K562 (cell line): Measurements from ENCODE around the gene HDAC7. TPM values are rescaled to one million over a fixed set of nuclear protein-coding genes. Genes with fewer than 3 reads are reported as not detected.

ENCODE experiments used
- COPS2 ChIP-seq: fragments of 450-650 bp; conservative IDR thresholded peaks from 2 replicates; pipeline ENCODE4 v1.6.1; 2016; ENCODE audit warnings: mild to moderate bottlenecking, moderate library complexity
- ELF2 ChIP-seq: fragments of 250-450 bp; sonication (Bioruptor Pico); IDR thresholded peaks from 2 replicates; pipeline ENCODE4 v1.5.0; 2021; ENCODE audit warnings: mild to moderate bottlenecking
- ELF4 ChIP-seq: fragments of 450-650 bp; formaldehyde crosslinking; IDR thresholded peaks from 2 replicates; pipeline ENCODE4 v1.4.0; 2022; ENCODE audit warnings: missing genetic modification characterization
- ETS1 ChIP-seq: conservative IDR thresholded peaks from 2 replicates; pipeline ENCODE4 v1.6.1; 2011; ENCODE audit warnings: low read depth, mild to moderate bottlenecking, low read length; ENCODE audit not compliant: control insufficient read depth
- JUND ChIP-seq, 2 experiments: IDR thresholded peaks; 2 replicates in 1 of 2; 3 replicates in 1 of 2; pipeline ENCODE4 v1.6.1; 2011; ENCODE audit warnings: borderline replicate concordance in 2 of 2, low read depth in 2 of 2, low read length in 2 of 2, improper control_type of control experiment in 1 of 2, missing biosample characterization in 1 of 2, missing genetic modification characterization in 1 of 2, missing genetic modification reagents in 1 of 2
- KDM4B ChIP-seq, 2 experiments: fragments of 450-650 bp in 1 of 2; sonication (generic) in 1 of 2; IDR thresholded peaks; 2 replicates each; pipeline ENCODE4 v1.6.1; 2016 to 2017; ENCODE audit warnings: borderline replicate concordance in 2 of 2, antibody characterized with exemption in 1 of 2, low read depth in 1 of 2, mild to moderate bottlenecking in 1 of 2
- MAFF ChIP-seq: IDR thresholded peaks from 2 replicates; pipeline ENCODE4 v1.6.1; 2012; ENCODE audit warnings: low read length, improper control_type of control experiment
- MAFG ChIP-seq: fragments of 450-650 bp; conservative IDR thresholded peaks from 2 replicates; pipeline ENCODE4 v1.6.1; 2016; ENCODE audit warnings: missing genetic modification characterization, missing compliant biosample characterization
- NCOA6 ChIP-seq: fragments of 450-650 bp; IDR thresholded peaks from 2 replicates; pipeline ENCODE4 v1.6.1; 2017; ENCODE audit warnings: mild to moderate bottlenecking
- SAP30 ChIP-seq: fragments of 200-600 bp; sonication (generic); IDR thresholded peaks from 2 replicates; pipeline ENCODE4 v1.6.1; 2012; ENCODE audit warnings: borderline replicate concordance, low read depth, mild to moderate bottlenecking, moderate library complexity, low read length, control low read depth, inconsistent platforms; ENCODE audit not compliant: insufficient read depth, poor library complexity, severe bottlenecking
- TARDBP ChIP-seq: fragments of 450-650 bp; IDR thresholded peaks from 2 replicates; pipeline ENCODE4 v1.6.1; 2016
- TCF3 ChIP-seq: sonication (generic); formaldehyde crosslinking; IDR thresholded peaks from 2 replicates; pipeline ENCODE4 v1.4.0; 2020; ENCODE audit warnings: mild to moderate bottlenecking, missing genetic modification reagents
- U2AF1 ChIP-seq: fragments of 200-400 bp; formaldehyde crosslinking; optimal IDR thresholded peaks from 2 replicates; pipeline ENCODE3; 2017; ENCODE audit warnings: mild to moderate bottlenecking, low read depth, low read length, moderate library complexity
- ZBTB34 ChIP-seq: fragments of 250-450 bp; sonication (Bioruptor Pico); IDR thresholded peaks from 2 replicates; pipeline ENCODE4 v1.8.0; 2021; ENCODE audit warnings: mild to moderate bottlenecking, moderate library complexity
- ZNF778 ChIP-seq: fragments of 450-650 bp; formaldehyde crosslinking; IDR thresholded peaks from 2 replicates; pipeline ENCODE4 v1.4.0; 2020; ENCODE audit warnings: mild to moderate bottlenecking, moderate library complexity
- ZSCAN32 ChIP-seq: fragments of 450-650 bp; formaldehyde crosslinking; IDR thresholded peaks from 2 replicates; pipeline ENCODE4 v1.4.0; 2020; ENCODE audit warnings: mild to moderate bottlenecking, moderate library complexity
- polyA plus RNA-seq, 8 experiments: library from polyadenylated mRNA; depleted of rRNA in 4 of 8; stranded (reverse) in 5 of 8; unstranded in 3 of 8; fragments of >200 nt; fragmentation: Nextera tagmentation in 2 of 8; fragmentation: Illumina TruSeq in 1 of 8; extraction: Ambion mirVana in 2 of 8; extraction: Trizol in 1 of 8; gene quantifications; 2 replicates each; pipeline versions ENCODE4 v1.2.1 to v1.2.3, GENCODE V29; 2011 to 2014; ENCODE audit warnings: inconsistent platforms in 1 of 8, missing spikeins in 1 of 8
- total RNA-seq, 7 experiments: library from RNA; depleted of rRNA in 6 of 7; stranded (reverse); fragments of >200 nt in 6 of 7; fragmentation: Illumina TruSeq in 2 of 7; extraction: Trizol in 2 of 7; gene quantifications; 2 replicates each; pipeline versions ENCODE4 v1.2.1 to v1.2.3, GENCODE V29; 2011 to 2021; ENCODE audit warnings: low replicate concordance in 1 of 7
- TF ChIP-seq, protein P1 (sequence below): fragments of 450-650 bp; formaldehyde crosslinking; IDR thresholded peaks from 2 replicates; pipeline ENCODE4 v1.4.0; 2022; ENCODE audit warnings: missing genetic modification characterization
- TF ChIP-seq, protein P2 (sequence below): fragments of 200-800 bp; sonication (Bioruptor generic); IDR thresholded peaks from 2 replicates; pipeline ENCODE4 v1.6.1; 2017; ENCODE audit warnings: missing genetic modification characterization, missing compliant biosample characterization

HDAC7 gene
- total and polyA plus RNA-seq, 9 of the 15 experiments (the other 6 are each of a cell fraction or from before 2014, with no cell fraction given), result 2.5 to 129 (median 31.1) TPM

DNA sequence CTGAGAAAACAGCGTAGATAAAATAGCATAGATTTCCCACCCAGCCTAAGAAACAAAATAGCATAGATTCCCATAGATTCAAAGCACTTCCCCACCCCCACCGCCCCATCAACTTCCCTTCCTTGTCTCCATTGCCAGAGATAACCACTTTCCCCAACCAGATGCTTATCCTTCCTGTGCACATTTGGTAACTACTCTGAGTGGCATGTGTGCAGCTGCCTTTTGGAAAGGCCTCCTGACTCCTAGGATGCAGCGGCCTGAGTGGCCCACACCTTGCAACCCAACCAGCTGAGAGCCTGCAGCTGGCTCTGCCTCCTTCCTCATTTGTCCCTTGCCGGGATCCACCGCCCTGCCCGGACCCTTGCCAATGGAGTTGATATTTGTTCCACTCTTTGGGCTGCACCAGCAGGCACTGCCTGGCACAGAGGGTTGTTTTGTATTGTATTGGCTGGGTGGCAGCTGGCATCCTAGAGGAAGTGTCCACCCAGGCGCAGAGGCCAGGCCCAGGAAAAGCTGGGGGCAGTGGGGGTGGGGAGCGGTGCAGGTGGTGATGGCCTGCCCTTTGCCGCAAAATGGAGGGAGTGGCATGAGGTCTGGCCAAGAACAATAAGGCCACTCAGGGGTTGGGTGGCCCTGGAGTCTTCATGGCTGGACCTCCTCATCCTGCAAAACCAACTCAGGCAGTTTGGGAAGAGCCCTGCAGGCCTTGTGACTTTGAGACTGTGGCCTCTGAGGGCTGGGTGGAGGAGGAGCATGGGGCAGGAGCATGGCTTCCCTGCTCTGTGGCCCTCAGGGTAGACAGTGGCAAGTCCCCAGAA is 41.8 kb downstream of the HDAC7 start (continued):
- TF ChIP-seq ETS1 (no peak), ZNF778 (CRISPR knock-in tag) (no peak), U2AF1 (no peak), SAP30 (no peak), ELF4 (0 out of 2 replicates have a peak, but pooled peaks have one; percentile 52), TCF3 (peak; percentile 88), JUND (IDR thresholded peaks at IDR 0.05; ENCODE audit: borderline replicate concordance, low read depth, low read length) (peak; percentile 65; the same call in 1 of the 2 replicates), JUND (tag; IDR thresholded peaks at IDR 0.05; ENCODE audit: borderline replicate concordance, low read depth, low read length) (peak; percentile 56; the same call in 1 of the 3 replicates), NCOA6 (no peak), KDM4B (IDR thresholded peaks at IDR 0.05; ENCODE audit: borderline replicate concordance in 2 of 2, low read depth in 1 of 2) (no peak), ZSCAN32 (CRISPR knock-in tag) (no peak), TARDBP (no peak), ELF2 (CRISPR knock-in tag) (no peak), COPS2 (no peak), ZBTB34 (CRISPR knock-in tag) (no peak), MAFG (tag) (no peak), MAFF (no peak)
- TF ChIP-seq, protein P1, sequence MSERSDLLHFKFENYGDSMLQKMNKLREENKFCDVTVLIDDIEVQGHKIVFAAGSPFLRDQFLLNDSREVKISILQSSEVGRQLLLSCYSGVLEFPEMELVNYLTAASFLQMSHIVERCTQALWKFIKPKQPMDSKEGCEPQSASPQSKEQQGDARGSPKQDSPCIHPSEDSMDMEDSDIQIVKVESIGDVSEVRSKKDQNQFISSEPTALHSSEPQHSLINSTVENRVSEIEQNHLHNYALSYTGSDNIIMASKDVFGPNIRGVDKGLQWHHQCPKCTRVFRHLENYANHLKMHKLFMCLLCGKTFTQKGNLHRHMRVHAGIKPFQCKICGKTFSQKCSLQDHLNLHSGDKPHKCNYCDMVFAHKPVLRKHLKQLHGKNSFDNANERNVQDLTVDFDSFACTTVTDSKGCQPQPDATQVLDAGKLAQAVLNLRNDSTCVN (CRISPR knock-in tag), result no peak; the same call in 1 of the 2 replicates
- TF ChIP-seq, protein P2, sequence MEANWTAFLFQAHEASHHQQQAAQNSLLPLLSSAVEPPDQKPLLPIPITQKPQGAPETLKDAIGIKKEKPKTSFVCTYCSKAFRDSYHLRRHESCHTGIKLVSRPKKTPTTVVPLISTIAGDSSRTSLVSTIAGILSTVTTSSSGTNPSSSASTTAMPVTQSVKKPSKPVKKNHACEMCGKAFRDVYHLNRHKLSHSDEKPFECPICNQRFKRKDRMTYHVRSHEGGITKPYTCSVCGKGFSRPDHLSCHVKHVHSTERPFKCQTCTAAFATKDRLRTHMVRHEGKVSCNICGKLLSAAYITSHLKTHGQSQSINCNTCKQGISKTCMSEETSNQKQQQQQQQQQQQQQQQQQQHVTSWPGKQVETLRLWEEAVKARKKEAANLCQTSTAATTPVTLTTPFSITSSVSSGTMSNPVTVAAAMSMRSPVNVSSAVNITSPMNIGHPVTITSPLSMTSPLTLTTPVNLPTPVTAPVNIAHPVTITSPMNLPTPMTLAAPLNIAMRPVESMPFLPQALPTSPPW (CRISPR knock-in tag), result peak; percentile 49; the same call in 1 of the 2 replicates
